ENCODE data around the gene TCOF1. TPM values are rescaled to one million over a fixed set of nuclear protein-coding genes. Genes with fewer than 3 reads are reported as not detected.

Gene TCOF1
- total RNA-seq, 4 donors from 2014 or later: 32.1 to 64.8 (median 38.7) TPM

- Histone ChIP-seq H3K9me3 (no peaks in the 10 kb centered on the region), H3K36me3 (peaks cover 0 to 46% (median 30%) of the 10 kb centered on the region in 3 donors), H3K27ac (peak overlapping the region; percentile 90 to 95 (median 94)), H3K4me1 (peaks cover 0 to 39% (median 17%) of the 10 kb centered on the region in 4 donors), H3K4me3 (peak overlapping the region; percentile 56 to 91 (median 65)), H3K27me3 (no peaks in the 10 kb centered on the region)
- no peak for TF ChIP-seq EP300 (IDR thresholded peaks at IDR 0.05)
- no peak for TF ChIP-seq POLR2A (IDR thresholded peaks at IDR 0.05)
- TF ChIP-seq, protein P1, sequence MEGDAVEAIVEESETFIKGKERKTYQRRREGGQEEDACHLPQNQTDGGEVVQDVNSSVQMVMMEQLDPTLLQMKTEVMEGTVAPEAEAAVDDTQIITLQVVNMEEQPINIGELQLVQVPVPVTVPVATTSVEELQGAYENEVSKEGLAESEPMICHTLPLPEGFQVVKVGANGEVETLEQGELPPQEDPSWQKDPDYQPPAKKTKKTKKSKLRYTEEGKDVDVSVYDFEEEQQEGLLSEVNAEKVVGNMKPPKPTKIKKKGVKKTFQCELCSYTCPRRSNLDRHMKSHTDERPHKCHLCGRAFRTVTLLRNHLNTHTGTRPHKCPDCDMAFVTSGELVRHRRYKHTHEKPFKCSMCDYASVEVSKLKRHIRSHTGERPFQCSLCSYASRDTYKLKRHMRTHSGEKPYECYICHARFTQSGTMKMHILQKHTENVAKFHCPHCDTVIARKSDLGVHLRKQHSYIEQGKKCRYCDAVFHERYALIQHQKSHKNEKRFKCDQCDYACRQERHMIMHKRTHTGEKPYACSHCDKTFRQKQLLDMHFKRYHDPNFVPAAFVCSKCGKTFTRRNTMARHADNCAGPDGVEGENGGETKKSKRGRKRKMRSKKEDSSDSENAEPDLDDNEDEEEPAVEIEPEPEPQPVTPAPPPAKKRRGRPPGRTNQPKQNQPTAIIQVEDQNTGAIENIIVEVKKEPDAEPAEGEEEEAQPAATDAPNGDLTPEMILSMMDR (IDR thresholded peaks at IDR 0.05): no peak
- WGBS, 2 donors: 23 to 27% methylated on average over 4 of the region's 4 CpGs
- no peak for DNase-seq (ENCODE audit: low spot score in 2 of 2)
These were observed 90.8 kb downstream of the TCOF1 start for GRCh38 chr5:150448334-150448733.

DNA sequence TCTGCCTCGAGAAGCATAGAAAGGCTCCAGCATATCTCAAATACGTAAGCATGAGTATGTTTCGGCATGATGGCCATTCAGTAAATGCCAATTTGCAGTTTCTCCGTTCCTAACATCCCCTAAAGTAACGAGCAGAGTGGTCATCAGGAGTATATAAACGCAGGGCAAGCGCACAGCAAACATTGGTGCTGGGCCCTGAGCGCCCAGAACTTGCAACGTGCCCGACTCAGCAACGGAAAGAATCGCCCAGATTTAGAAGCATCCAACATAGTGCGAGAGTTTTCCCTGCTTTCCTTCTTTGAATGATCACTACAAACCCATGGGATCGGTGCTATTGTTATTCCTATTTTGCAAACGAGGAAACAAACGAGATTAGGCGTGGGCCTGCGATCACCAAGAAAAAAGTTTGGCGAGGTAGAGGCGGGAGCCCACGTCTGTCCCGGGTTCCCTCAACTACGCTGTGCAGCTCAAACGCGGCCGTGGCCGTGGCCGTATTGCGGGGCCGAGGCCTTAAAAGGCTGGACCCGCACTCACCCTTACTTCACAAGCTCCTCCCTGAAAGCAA, 91.5 kb downstream of the TCOF1 start:
- DNase-seq (ENCODE audit: low spot score in 2 of 2): no peak
- no peaks in the 10 kb centered on the region for H3K27me3 ChIP-seq
- peak overlapping the region; percentile 56 to 91 (median 65) for H3K4me3 ChIP-seq
- H3K27ac ChIP-seq: peak overlapping the region; percentile 90 to 95 (median 94)
- peaks cover 0 to 39% (median 23%) of the 10 kb centered on the region in 3 donors for H3K36me3 ChIP-seq
- no peak for TF ChIP-seq POLR2A (IDR thresholded peaks at IDR 0.05)
- TF ChIP-seq, protein P1 (IDR thresholded peaks at IDR 0.05): no peak
- no peak for TF ChIP-seq EP300 (IDR thresholded peaks at IDR 0.05)
- peaks cover 0 to 39% (median 17%) of the 10 kb centered on the region in 4 donors for H3K4me1 ChIP-seq
- no peaks in the 10 kb centered on the region for H3K9me3 ChIP-seq
- WGBS, 2 donors: 0 to 1% methylated on average over 31 of the region's 31 CpGs

Other genes with a start within 250 kb of the TCOF1 start
- 100 to 1,000 TPM; 171 to 354 (median 217) TPM for gene PDGFRB, start 201.9 kb upstream of the TCOF1 start, total RNA-seq
- 1 to 10 TPM in 1 of 4 donors, under 1 TPM in 1, not detected in 2; 0.22 to 2.5 TPM for gene CDX1, start 190.9 kb upstream of the TCOF1 start, total RNA-seq
- gene SLC6A7, start 167.6 kb upstream of the TCOF1 start, total RNA-seq: not detected
- 1 to 10 TPM in 3 of 4 donors, under 1 TPM in 1; 0.20 to 2.4 (median 1.3) TPM for gene CAMK2A, start 67.9 kb upstream of the TCOF1 start, total RNA-seq
- gene ARSI, start 54.8 kb upstream of the TCOF1 start, total RNA-seq: 10 to 100 TPM in 1 of 4 donors, 1 to 10 TPM in 3; 7.3 to 17.0 (median 8.1) TPM
- 1,000 to 10,000 TPM in 1 of 4 donors, 100 to 1,000 TPM in 3; 309 to 1,049 (median 557) TPM for gene CD74, start 55.2 kb downstream of the TCOF1 start, total RNA-seq
- 1,000 to 10,000 TPM; 2,328 to 3,623 (median 2,710) TPM for gene RPS14, start 92.0 kb downstream of the TCOF1 start, total RNA-seq
- 100 to 1,000 TPM in 2 of 4 donors, 10 to 100 TPM in 2; 53.2 to 137 (median 104) TPM for gene NDST1, start 150.4 kb downstream of the TCOF1 start, total RNA-seq

All from tibial nerve (tissue), 4 donors.